GM21367 (cell line): Measurements from ENCODE around the gene BEND2.
"Not testable (repeated sequence)": the region's sequence is repeated elsewhere in the genome, so short reads cannot be mapped to it uniquely, and the experiment has no call there.

Experiments used
- ATAC-seq: cut with Tn5 transposase; IDR thresholded peaks from one replicate; pipeline ENCODE4 v1.9.1; 2021; ENCODE audit not compliant: unreplicated experiment

BEND2 gene

GRCh38 chrX:18220786-18221185, at the start of gene BEND2:
TSS of gene BEND2 (minus strand) at chrX:18220886. CDS start at chrX:18220750, 136 bp downstream.
- no peak for ATAC-seq

GRCh38 chrX:18255059-18255458, 34.4 kb upstream of the BEND2 start:
- ATAC-seq = no peak

DNA sequence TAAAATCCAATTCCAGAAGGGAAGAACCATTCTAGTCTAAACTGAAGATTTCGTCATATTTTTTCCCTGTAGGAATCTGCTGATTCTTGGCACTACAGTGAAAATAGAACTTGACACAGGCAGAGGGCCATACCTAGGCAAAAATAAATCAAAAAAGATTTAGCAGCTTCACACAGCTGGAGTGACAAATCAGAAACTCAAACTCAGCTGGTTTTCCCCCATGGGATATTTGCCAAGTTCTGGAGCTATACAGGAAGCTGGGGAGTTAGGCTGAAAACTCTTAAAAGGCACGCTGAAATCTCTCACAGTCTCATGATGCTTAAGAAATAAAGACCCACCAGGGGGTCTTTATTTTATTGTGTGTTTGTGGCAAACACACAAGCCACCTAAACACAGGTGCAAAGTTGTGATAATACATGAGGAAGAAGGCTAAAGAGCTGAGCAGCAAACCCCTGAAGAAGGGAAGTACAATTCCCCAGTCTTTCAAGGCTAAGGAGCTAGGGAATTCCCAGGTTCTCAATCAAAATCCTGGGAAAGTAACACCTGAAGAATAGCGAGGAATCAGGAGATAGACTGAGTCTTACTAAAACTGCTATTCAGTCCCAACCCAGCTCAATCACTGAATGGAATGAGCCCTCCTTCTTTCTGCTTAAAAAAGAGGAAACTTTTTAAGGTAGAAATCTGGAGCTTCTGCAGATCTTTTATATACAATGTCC, 32.1 kb upstream of the BEND2 start:
- no peak for ATAC-seq

DNA sequence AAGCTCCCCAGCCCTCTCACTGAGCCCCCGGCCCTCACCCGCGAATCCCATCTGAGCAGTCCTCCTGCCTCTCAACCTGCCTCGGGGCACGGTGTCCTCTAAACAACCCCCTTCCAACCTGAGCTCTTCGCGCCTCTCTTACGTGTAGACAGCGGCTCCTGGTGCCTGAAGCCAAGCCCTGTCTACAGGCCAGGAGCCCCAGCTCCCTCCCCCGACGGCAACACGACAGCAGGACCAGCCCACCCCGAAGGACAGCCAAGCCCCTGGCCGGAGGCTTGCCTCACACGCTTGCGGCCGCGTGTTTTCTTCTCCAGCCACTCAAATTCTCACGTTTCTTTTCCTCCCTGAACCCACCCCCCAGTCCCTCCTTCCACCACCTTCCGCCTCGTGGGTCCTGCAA, 9.0 kb upstream of the BEND2 start:
- not testable (repeated sequence) for ATAC-seq

- ATAC-seq = no peak
Observed at GRCh38 chrX:18228069-18228468, 7.4 kb upstream of the BEND2 start.

- ATAC-seq = no peak
Observed at GRCh38 chrX:18227458-18227857, 6.8 kb upstream of the BEND2 start.

DNA sequence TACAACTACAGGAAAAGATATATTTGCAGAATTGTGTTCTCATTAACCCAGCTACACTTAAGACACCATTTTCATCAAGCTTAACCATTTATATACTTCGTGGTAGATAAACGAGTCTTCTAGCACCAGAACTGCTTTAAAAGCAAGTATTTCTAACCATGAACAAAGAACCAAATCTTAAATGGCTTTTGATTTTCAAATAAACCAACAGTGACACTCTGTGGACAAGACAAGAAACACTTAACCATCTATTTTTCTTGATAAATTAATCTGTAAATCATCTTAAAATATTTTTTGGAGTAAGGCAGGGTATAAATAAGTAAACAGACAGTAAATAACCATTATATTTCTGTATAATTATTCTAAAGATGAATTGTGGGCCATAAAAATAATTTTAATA, 10.2 kb downstream of the BEND2 start:
- ATAC-seq = no peak

GRCh38 chrX:18206657-18207056, 14.0 kb downstream of the BEND2 start:
- no peak for ATAC-seq

- ATAC-seq = no peak
Observed at GRCh38 chrX:18203631-18204030, 17.1 kb downstream of the BEND2 start.

DNA sequence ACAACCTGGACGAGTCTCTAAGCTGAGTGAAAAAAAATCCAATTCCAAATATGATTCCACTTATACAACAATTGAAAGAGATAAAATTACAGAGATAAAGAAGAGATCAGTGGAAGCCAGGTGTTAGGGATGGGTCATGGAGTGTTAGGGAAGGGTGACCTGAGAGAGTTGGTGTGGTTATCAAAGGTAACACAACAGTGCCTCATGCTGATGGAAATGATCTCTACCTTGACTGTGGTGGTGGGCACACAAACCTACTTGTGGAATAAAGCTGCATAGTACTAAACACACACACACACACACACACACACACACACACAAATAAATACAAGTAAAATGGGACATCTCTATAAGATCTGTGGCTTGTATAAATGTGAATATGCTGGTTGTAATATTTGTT, 26.0 kb downstream of the BEND2 start:
- no peak for ATAC-seq

- ATAC-seq = no peak
Observed at GRCh38 chrX:18179446-18179845, 41.2 kb downstream of the BEND2 start.

GRCh38 chrX:18174971-18175370, 45.7 kb downstream of the BEND2 start:
- ATAC-seq = no peak

GRCh38 chrX:18174209-18174608, 46.5 kb downstream of the BEND2 start:
- ATAC-seq = no peak

GRCh38 chrX:18173494-18174180, 47.0 kb downstream of the BEND2 start:
- ATAC-seq = no peak

DNA sequence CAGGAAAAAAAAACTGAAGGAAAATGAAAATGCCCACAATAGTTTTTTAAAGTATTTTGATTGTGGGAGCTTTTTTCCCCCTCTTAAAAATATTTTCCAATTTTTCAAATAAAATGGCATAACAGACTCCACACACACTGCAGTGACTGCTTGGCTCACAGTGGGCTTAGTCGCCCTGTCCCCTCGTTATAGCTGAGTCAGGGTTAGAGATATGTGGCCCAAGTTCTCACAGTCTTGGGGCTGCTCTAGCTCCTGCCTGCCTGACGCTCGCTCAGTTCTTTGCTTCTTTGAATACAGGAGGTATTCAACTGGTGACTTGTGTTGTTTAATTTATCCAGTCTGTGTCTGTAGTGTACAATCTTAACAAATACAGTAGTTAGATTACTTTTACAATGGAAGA, 47.7 kb downstream of the BEND2 start:
- no peak for ATAC-seq

DNA sequence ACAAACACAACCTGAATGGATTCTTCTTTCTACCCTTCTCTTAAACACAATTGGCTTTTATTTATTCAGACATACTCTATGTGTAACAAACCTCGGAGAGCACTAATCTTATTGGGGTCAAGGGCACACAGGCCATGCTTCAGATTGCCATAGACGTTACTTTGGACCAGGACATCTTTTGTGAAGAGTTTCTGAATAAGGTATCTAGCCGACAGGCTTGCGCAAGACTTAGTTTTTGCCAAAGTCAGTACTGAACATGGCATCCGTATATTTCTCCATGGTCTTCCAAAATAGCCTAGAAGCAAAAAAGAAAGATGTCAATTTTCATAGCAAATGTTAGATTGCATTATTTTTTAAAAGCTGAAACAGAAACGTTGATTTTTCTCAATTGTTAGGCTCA, 49.8 kb downstream of the BEND2 start:
- no peak for ATAC-seq

DNA sequence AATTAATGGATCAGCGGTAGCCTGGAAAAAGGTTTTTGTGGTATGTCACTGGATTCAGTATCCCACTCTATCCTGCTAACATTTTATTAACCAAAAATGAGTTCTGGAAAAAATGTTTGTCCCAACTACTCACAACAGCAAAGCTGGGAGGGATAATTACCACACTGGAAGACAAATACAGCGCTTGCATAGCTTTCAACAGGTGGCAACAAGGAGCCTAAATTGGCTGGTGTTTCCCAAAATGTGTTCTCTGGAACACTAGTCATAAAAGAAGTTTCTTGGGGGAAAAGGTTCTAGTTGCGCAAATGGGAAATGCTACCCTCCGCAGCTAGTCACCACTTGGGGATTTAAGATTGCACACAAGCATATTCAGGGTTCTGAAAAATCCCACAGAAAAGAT, 54.6 kb downstream of the BEND2 start:
- ATAC-seq = no peak

DNA sequence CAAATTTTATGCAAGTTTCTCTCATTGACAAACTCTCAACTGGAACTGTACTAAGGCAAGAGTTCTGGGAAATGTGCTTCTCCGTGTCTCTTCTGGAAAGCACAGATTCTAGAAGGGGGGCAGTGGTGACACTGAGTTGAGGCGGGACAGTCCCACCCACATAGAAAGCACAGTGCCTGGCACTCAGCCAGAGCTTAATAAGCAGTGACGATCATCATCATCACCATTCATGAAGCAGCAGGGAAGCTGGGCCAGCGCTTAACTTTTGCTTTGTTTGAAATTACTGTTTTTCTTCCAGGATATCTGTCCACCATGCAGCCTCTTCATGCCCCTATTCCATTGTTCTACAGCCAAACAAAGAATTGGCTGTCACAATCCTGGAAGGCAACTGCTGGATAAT, 60.3 kb downstream of the BEND2 start:
- ATAC-seq = no peak

DNA sequence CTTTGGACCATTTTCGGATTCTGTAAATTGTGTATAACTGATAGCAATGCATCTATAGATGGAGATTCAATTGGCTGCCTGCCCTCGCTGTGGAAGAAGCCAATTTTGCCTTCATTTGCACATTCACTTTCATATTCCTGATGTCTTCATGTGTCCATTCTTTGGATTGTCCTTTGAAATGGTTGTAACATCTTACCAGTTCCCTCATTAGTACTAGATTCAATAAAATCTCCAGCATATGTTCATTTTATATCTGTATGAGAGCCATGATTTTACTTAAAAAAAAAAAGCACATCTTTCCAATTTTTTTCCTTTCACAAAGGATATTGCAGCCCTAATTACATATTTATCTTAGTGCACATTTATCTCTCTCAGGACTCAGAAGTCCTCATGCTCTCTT, 61.7 kb downstream of the BEND2 start:
- ATAC-seq = no peak

GRCh38 chrX:18151649-18152048, 69.0 kb downstream of the BEND2 start:
- no peak for ATAC-seq

DNA sequence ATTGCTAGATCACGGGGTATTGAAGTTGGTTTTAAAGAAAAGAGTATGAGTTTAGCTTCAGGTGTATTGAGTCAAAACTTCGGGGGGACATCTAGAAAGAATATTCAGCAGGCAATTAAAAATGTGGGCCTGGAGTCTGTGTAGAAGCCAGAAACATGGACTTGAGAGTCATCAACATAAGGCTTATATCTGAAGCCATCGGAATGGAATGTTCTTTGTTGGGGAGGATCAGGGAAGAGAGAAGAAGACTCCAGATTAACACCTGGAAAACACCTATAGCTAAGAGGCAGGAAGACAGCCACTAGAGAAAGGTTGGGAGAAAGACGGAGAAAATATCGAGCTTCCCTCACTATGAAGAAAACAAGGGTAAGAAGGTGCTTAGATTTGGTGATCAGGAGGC, 69.5 kb downstream of the BEND2 start:
- no peak for ATAC-seq

DNA sequence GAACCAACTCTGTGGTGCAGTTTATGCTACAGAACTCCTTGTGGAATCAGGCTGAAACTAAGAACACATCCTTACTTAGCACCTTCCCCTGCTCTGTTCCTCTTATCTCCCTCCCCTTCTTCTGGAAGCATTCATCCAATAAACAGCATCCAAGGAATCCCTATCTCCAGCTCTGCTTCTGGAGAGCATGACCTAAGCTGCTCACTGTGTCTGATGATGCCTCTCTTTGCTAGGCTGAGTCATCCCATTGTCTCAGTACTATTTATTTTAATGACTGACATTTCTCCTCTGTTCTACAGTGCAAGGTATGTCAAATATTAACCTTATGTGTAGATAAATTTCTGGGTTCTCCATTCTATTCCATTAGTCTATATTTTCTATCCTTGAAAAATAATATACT, 71.2 kb downstream of the BEND2 start:
- ATAC-seq = no peak

- ATAC-seq = no peak
Observed at GRCh38 chrX:18146954-18147353, 73.7 kb downstream of the BEND2 start.
